Neural crest cell (in vitro differentiated cells): Measurements from ENCODE around the gene FBXW12. TPM values are rescaled to one million over a fixed set of nuclear protein-coding genes. Genes with fewer than 3 reads are reported as not detected.

Source experiments
- DNase-seq: peaks from one replicate; pipeline ENCODE4 v3.0.0; 2021; ENCODE audit warnings: low read depth, mixed read lengths, low spot score
- H3K27ac Mint-ChIP-seq: one replicate; pipeline ENCODE4 v1.8.0; 2021; ENCODE audit warnings: mild to moderate bottlenecking, mixed read lengths; ENCODE audit not compliant: unreplicated experiment
- H3K27me3 Mint-ChIP-seq: 2 replicates; pipeline ENCODE4 v1.8.0; 2021; ENCODE audit warnings: low read depth, mild to moderate bottlenecking, mixed read lengths
- H3K36me3 Mint-ChIP-seq: 2 replicates; pipeline ENCODE4 v1.8.0; 2021; ENCODE audit warnings: low read depth, mild to moderate bottlenecking, mixed read lengths
- H3K4me1 Mint-ChIP-seq: 2 replicates; pipeline ENCODE4 v1.8.0; 2021; ENCODE audit warnings: mixed read lengths
- H3K4me3 Mint-ChIP-seq: one replicate; pipeline ENCODE4 v1.8.0; 2021; ENCODE audit warnings: mild to moderate bottlenecking, mixed read lengths
- H3K9me3 Mint-ChIP-seq: 2 replicates; pipeline ENCODE4 v1.8.0; 2021; ENCODE audit warnings: mixed read lengths
- CTCF ChIP-seq: fragments of 200-600 bp; sonication (generic); conservative IDR thresholded peaks from 2 replicates; pipeline ENCODE4 v1.5.0; 2021; ENCODE audit warnings: antibody characterized with exemption, mild to moderate bottlenecking
- total RNA-seq: library from RNA; stranded (reverse); gene quantifications from 2 replicates; pipeline ENCODE4 v1.2.1, GENCODE V29; 2021

The FBXW12 gene
- total RNA-seq, 1 donor from 2014 or later, result 0.44 TPM

- TF ChIP-seq CTCF, result no peak
- H3K27ac Mint-ChIP-seq, result no peak overlapping the region
- H3K27me3 Mint-ChIP-seq, result no peaks in the 10 kb centered on the region
- no peaks in the 10 kb centered on the region for H3K9me3 Mint-ChIP-seq
- peaks cover 4% of the 10 kb centered on the region for H3K36me3 Mint-ChIP-seq
- H3K4me3 Mint-ChIP-seq, result no peak overlapping the region
- H3K4me1 Mint-ChIP-seq, result no peaks in the 10 kb centered on the region
- DNase-seq, result no peak
Observed at GRCh38 chr3:48410205-48411040, 38.4 kb downstream of the FBXW12 start.

- no peak for DNase-seq
- no peak for TF ChIP-seq CTCF
- no peaks in the 10 kb centered on the region for H3K9me3 Mint-ChIP-seq
- H3K27me3 Mint-ChIP-seq, result no peaks in the 10 kb centered on the region
- H3K27ac Mint-ChIP-seq, result no peak overlapping the region
- no peaks in the 10 kb centered on the region for H3K4me1 Mint-ChIP-seq
- peaks cover 4% of the 10 kb centered on the region for H3K36me3 Mint-ChIP-seq
- H3K4me3 Mint-ChIP-seq, result no peak overlapping the region
Observed at GRCh38 chr3:48411041-48411588, 39.1 kb downstream of the FBXW12 start.

GRCh38 chr3:48411606-48412374, 39.8 kb downstream of the FBXW12 start:
- TF ChIP-seq CTCF, result no peak
- no peaks in the 10 kb centered on the region for H3K27me3 Mint-ChIP-seq
- peaks cover 4% of the 10 kb centered on the region for H3K36me3 Mint-ChIP-seq
- H3K9me3 Mint-ChIP-seq, result no peaks in the 10 kb centered on the region
- no peak for DNase-seq
- H3K4me3 Mint-ChIP-seq, result peak overlapping the region; percentile 19
- no peaks in the 10 kb centered on the region for H3K4me1 Mint-ChIP-seq
- no peak overlapping the region for H3K27ac Mint-ChIP-seq

- no peak for TF ChIP-seq CTCF
- H3K36me3 Mint-ChIP-seq, result peaks cover 2% of the 10 kb centered on the region
- peak overlapping the region; percentile 19 for H3K4me3 Mint-ChIP-seq
- H3K4me1 Mint-ChIP-seq, result no peaks in the 10 kb centered on the region
- no peak for DNase-seq
- no peaks in the 10 kb centered on the region for H3K9me3 Mint-ChIP-seq
- no peak overlapping the region for H3K27ac Mint-ChIP-seq
- H3K27me3 Mint-ChIP-seq, result no peaks in the 10 kb centered on the region
Observed at GRCh38 chr3:48412375-48413001, 40.5 kb downstream of the FBXW12 start.

GRCh38 chr3:48413086-48413485, 41.1 kb downstream of the FBXW12 start:
- Mint-ChIP-seq H3K4me3 (peak overlapping the region; percentile 8), H3K4me1 (no peaks in the 10 kb centered on the region), H3K36me3 (peaks cover 2% of the 10 kb centered on the region), H3K9me3 (no peaks in the 10 kb centered on the region), H3K27me3 (no peaks in the 10 kb centered on the region), H3K27ac (peak overlapping the region; percentile 20)
- no peak for TF ChIP-seq CTCF
- DNase-seq, result no peak
